GM20431 (cell line): ENCODE measurements around the gene GTF3C1.

Experiments
- in situ Hi-C: fragments of 300-500 bp; cut with MseI, MboI; formaldehyde crosslinking; loops from one replicate; pipeline ENCODE4 v1.15.0; 2020; ENCODE audit warnings: low sequenced_read_pairs; ENCODE audit not compliant: unreplicated experiment

Gene GTF3C1

GRCh38 chr16:27522173-27522707 lies 27.5 kb downstream of the GTF3C1 start:
- in situ Hi-C loops = no loop called here

DNA sequence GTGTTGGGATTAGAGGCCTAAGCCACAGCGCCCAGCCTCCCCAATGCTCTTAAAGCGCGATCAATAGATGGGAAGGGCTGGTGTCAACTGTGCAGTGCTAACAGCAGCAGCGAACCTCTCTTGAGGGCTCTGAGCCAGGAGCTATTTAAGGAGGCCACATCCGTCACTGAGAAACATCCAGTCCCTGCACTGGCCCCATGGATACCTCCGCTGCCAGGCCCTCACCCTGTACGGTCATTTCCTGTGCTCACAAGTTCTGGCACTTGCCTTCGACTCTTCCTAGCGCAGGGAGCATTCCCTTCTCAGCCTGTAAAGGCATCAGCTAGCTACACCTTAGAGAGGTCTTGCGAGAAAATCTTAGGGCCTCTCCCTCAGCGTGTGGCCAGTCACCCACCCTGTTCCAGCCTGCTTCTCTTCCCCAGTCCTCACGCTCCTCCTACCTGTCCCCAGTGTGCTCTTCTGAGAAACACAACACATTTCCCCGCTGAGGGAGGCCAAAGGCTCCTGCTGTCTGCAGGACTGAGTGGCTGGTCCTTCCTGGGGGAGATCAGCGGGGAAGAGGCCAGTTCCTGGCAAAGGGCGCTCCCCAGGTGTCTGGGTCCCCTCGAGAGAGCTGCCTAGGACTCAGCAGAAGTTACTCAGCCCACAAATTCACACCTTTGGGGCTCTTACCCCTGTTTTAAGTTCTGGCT lies 28.6 kb downstream of the GTF3C1 start:
- in situ Hi-C loops = no loop called here

DNA sequence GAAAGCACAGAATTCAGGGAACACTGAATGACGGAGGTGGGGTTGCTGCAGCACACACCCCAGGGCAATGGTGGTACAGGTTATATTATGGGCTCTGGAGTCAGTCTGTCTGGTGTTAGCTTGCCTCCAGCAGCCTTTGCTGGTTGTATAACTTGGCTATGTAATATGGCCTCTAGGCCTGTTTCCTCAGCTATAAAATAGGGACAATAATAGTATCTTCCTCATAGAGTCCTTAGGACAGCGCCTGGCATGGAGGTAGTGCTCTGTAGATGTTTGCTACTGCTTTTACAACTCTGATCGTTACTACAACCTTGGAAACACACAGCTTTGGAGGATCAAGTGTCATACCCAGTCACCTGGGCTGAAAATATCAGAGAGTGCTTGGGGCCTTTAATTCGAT lies 31.5 kb downstream of the GTF3C1 start:
- in situ Hi-C loops = no loop called here

- in situ Hi-C loops = no loop called here
Observed at GRCh38 chr16:27517664-27518063, 32.0 kb downstream of the GTF3C1 start.

- in situ Hi-C loops = no loop called here
Observed at GRCh38 chr16:27516365-27516764, 33.3 kb downstream of the GTF3C1 start.

DNA sequence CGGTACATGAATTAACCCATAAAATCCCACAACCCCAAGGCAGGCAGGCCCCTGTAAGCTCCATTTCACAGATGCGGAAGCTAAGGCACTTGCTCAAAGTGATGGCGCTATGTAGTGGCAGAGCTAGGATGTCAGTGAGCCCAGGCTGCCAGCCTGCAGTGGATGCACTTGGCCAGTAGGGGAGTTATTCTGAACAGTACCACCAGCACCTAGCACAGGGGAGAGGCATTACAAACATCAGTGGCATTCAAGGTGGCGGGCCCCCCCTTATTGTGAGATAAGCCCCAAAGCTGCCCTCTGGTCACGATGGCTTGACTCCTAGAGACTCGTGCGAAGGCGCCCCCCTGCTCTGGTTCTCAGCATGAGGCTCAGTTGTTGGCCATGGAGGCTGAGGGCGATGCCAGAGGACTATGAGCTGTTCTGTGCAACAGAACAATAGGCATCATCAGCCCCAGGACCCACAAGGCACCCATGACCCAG lies 33.8 kb downstream of the GTF3C1 start:
- in situ Hi-C loops = no loop called here

GRCh38 chr16:27514806-27515205 lies 34.9 kb downstream of the GTF3C1 start:
- in situ Hi-C loops = no loop called here

GRCh38 chr16:27511657-27512448 lies 37.9 kb downstream of the GTF3C1 start:
- in situ Hi-C loops = no loop called here

DNA sequence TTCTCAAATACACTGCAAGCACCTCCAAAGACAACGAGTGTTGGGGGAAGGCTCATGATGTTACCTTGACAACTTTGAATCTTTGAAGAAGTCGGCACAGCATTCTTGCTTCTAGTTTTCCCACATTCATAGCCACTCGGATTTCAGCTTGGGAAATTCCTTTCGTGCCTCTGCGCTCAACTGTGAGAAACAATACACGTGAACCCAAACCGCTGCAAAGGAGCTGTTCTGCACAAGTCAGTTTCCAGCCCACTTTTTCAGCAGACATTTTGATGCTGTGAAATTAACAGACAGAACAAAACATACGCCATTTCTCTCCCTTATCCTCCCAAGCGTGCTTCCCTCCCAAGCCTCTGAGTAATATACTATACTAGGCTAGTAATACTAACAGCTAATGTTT lies 41.2 kb downstream of the GTF3C1 start:
- in situ Hi-C loops = no loop called here

GRCh38 chr16:27506771-27507170 lies 42.9 kb downstream of the GTF3C1 start:
- in situ Hi-C loops = no loop called here

GRCh38 chr16:27505297-27506236 lies 44.1 kb downstream of the GTF3C1 start:
- in situ Hi-C loops = no loop called here

DNA sequence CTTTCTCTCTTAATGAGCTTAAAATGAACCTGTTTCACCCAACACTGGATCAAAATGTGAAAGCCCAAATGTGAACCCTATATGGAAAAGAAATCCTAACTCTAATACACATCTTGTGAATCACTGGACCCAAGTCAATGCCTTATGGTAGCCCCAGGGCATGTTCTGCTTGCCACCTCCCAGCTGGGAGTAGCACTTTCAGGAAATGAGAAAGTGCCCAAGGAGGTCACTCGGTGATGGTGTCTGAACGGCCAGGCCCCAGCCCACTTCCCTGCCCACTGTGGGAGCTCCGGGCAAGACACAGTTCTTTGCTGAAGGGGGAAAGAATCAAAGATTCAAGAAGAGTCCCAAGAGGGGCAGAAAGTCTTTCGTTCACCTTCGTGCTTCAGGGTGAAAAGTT lies 46.1 kb downstream of the GTF3C1 start:
- in situ Hi-C loops = no loop called here

DNA sequence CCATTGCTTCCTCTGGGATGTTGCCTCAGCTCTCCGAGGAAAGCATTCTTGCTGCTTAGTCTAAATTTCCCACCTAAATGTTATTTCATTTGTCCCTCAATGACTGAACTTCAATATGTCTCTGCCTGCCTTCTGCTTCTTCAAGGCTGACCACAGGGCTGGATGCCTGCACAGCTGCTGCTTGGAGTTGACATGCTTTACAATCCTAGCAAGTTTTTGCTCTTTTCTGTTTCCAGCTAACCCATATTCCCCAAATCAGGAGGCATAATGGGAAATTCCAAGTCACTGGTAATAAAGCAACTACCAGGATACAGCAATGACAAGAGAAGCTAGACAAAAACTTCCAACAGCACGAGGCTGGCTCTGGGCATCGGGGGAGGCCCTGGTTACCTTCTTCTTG lies 48.9 kb downstream of the GTF3C1 start:
- in situ Hi-C loops = no loop called here

DNA sequence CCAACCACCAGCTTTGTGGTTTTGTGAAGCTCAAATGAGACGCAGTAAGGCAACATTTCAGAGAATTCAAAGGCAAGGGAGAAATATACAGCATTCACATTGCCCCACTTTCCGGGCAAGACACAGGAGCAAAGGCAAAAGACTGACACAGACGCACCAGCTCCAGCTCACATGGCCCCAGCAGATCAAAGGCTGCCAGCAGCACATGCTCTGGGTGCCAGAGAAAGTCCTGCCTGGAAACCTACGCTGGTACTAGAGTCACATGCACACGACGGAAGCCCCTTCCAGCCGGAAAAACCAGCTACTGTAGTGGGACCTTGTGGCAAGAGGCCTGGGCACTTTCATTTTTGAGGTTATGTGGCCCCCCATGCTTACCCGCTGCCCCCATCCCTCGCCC lies 50.1 kb downstream of the GTF3C1 start:
- in situ Hi-C loops = no loop called here

DNA sequence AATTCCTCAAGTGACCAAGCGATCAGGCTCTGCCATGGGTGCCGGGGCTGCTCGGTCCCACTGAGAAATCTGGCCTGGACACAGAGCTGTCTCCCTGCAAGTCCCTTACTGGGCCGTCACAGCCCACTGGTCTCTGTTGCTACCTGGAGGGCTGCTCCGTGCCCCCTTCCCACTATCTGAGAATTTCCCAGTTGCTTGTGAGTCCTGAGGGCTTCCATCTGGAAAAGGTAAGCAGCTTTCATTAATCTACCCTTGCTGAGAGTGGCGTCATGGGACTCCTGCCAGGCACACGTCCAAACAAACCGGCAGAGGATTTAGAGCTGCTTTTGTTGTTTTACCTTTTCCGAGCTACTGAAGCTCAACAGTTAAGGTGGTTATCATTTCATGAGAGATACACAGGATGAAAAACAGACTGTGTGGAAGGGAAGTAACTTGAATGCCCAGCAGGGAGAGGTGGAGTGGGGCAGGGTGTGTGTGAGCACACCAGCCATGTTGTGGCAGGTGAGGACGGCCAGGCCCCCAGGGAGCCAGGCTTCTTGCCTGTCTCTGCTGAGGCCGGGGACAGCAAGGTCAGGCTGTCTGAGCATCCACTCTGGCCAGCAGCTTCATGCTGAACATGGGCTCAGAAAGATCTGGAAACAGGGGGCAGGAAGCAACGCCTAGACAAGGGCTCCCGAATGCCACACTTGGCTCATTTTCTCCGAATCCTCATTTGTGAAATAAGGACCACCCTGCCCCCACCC lies 50.6 kb downstream of the GTF3C1 start:
- in situ Hi-C loops = no loop called here

GRCh38 chr16:27498031-27498825 lies 51.5 kb downstream of the GTF3C1 start:
- in situ Hi-C loops = no loop called here

GRCh38 chr16:27495191-27495590 lies 54.5 kb downstream of the GTF3C1 start:
- in situ Hi-C loops = no loop called here

- in situ Hi-C loops = no loop called here
Observed at GRCh38 chr16:27492588-27492979, 57.1 kb downstream of the GTF3C1 start.
